OCI-LY3 (cell line): ENCODE measurements around the gene SORBS1.

ENCODE experiments used
- CTCF ChIP-seq: fragments of 200-600, 300-600 bp; sonication (generic); IDR thresholded peaks from 2 replicates; pipeline ENCODE4 v1.5.1; 2014; ENCODE audit warnings: antibody characterized with exemption, low read length, low read depth
- EZH2phosphoT487 ChIP-seq: fragments of 200-600 bp; shearing (Covaris generic); IDR thresholded peaks from 2 replicates; pipeline ENCODE4 v1.6.1; 2018; ENCODE audit warnings: antibody characterized with exemption, mixed run types, low read depth

- no peak for TF ChIP-seq CTCF
- no peak for TF ChIP-seq EZH2phosphoT487
Measured at GRCh38 chr10:95411635-95412034, 149.5 kb downstream of the SORBS1 start.
